Measurements from ENCODE around the gene PAPPA.

The PAPPA gene

DNA sequence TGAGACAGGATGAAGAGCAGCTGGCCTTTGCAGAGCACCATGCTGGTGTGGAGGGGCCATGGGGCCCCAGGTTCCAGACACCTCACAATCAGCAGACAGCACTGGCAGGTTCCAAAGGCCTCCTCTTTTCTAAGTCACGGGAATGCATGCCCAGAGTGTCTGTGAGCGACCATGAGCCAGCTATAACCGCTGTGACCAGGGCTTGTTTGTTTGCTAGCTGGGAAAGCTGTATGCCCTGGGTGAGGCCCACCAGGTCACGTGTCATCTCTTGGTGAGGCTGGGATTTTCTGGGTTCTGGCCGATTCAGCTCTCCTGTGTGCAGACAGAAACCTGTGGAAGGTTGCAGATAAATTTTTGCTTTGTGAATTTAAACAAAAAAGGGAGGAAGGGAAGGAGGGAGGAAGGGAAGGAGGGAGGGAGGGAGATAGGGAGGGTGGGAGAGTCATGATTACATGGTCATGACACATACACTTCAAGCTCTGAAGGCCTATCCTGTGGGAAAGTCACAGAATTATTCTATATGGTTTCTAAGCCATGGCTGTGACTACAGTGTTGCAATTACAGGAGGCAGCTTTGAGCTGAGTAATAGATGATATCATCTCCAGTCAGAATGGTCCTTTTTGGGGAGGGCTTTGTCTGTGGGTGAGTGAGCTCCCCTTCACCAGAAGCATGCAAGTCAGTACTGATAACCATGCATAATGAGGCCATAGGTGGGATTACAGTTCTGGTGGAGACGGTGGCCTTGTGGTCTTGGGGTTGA lies 37.2 kb downstream of the PAPPA start:
- no peak for DNase-seq

- DNase-seq = no peak
Observed at GRCh38 chr9:116191576-116192415, 38.2 kb downstream of the PAPPA start.

DNA sequence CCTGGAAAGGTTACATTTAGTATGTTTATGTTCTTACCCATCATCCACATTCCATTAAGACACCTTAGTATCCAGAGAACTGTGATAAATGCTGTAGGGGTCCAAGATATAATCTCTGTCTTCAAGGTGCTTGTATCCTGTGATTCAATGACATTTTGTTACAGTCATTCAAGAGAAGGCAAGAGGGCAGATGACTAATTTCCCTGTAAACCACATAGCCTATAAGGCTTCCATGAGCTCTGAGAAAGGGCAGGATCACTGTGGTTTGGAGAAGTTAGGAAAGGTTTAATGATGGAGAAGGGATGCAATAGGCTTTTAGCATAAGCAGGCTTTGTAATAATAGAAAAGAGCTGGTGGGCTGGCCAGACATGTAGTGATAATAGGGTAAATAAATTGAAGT lies 40.0 kb downstream of the PAPPA start:
- no peak for DNase-seq

GRCh38 chr9:116196806-116197205 lies 43.2 kb downstream of the PAPPA start:
- DNase-seq = no peak

GRCh38 chr9:116198344-116198743 lies 44.8 kb downstream of the PAPPA start:
- no peak for DNase-seq

DNA sequence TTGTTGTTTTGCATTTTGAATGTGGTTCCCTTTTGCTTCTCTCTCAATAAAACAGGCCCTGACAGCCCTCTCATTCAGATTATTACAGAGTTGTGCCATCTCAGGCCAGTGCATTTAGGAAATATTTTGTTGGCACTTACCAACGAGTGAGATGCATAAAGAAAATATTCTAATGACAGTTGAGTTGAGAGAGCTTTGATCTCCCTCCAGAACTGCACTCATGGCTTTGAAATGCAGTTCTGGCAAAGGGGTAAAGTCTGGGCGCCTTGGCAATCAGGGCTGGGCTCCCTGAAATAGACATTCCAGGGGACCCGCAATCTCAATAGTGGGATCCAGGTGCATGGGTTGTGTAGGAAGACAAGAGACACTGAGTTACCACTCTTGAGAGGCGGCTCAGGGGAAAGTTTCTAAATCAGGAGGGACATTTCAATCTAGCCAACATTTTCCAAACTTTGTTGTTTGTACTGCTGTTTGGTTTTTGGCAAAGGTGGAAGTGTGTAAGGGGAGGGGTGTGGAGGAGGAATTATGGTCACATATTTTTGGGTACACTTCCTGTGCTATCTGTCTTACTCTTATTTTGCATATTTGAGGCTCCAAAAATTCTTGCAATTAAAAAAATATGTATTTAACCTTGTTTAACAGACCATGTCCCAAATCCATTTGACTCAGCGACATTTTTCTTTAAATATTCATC lies 48.8 kb downstream of the PAPPA start:
- no peak for DNase-seq

- DNase-seq = no peak
Observed at GRCh38 chr9:116204252-116204882, 50.8 kb downstream of the PAPPA start.

DNA sequence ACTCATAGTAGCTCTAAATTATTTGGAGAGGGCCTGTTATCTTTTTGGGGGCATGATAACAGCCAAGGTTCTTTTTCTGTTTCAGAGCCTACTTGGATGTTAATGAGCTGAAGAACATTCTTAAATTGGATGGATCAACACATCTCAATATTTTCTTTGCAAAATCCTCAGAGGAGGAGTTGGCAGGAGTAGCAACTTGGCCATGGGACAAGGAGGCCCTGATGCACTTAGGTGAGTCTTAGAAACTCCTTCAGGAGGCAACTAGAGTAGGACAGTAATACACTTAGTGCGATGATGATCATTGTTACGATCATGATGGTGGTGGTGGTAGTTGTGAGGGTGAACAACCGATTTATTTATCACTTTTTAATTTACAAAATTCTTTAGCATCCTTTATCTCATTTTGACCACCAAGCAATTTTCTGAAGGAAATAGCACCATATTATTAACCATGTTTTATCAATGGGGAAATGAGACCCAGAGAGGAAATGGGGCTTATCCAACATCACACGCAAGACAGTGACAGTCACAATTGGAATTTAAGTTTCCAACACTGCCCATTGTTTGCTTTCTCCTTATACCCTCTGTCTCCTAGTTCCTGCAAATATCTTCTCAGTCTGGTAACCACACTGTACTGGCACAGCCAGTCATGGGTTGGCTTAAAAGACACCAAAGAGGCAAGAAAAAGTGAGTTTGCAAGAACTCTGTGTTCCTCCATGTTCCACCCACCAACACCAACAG lies 54.0 kb downstream of the PAPPA start:
- DNase-seq = no peak

DNA sequence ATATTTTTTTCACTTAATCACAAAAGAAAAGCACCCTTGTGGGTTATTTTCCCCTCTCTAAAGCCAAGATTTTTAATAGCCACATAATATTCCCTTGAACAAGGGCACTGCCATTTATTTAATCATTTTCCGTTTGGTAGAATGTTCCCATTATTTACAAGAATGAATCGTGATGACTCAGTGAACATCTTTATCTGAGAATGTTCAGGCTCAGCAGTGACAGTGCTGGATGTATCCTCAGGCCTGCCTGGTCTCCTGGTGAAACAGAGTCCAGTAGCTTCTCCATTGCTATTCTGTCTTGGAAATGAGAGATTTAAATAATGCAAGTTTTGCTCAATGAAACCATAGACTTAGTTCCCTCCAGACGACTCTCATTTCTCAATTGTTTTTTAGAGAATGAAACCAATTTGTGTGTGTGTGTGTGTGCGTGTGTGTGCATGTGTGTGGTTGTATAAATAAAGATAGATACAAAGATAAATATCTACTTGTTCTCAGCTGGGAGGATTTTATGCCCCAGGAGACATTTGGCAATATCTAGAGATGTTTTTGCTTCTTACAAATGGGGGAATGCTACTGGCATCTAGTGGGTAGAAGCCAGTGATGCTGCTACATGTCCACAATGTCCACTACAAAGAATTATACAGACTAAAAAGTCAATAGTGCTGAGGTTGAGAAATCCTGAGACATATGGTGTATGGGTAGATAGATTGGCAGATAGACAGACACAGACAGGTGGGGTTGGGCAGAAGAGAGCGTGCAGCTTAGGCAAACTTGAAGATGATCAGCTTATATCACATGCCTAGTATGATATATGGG lies 55.0 kb downstream of the PAPPA start:
- no peak for DNase-seq

DNA sequence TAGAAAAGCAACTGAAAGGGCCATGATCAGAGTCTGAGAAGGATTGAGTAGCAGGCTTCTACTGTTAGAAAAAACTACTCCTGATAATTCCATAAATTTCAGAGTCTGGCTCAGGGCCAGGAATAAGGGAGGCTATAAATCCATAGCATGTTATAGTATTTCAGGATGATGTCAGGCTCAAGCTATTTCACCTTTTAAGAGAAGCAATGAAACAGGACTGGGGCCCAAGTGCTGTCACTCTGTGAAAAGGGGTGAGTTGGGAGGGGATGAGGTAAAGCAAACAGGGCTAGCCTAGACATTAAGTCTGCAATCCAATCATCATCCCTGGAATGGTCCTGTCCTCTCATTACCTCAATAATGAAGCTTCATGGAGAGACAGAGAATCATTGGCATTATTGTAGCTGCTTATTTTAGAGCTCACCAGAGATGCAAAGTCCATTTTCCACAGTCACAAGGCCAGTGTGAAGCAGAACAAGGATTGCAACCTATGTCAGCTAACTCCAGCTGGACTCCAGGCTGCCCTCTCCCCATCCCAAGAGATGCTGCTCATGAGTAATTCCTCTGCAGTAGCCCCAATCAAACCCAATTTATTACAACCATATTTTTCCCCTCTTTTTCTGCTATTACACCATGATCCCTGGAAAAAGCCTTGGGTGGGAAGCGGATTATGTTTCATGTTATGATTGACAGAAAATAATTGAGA lies 56.0 kb downstream of the PAPPA start:
- DNase-seq = no peak

DNA sequence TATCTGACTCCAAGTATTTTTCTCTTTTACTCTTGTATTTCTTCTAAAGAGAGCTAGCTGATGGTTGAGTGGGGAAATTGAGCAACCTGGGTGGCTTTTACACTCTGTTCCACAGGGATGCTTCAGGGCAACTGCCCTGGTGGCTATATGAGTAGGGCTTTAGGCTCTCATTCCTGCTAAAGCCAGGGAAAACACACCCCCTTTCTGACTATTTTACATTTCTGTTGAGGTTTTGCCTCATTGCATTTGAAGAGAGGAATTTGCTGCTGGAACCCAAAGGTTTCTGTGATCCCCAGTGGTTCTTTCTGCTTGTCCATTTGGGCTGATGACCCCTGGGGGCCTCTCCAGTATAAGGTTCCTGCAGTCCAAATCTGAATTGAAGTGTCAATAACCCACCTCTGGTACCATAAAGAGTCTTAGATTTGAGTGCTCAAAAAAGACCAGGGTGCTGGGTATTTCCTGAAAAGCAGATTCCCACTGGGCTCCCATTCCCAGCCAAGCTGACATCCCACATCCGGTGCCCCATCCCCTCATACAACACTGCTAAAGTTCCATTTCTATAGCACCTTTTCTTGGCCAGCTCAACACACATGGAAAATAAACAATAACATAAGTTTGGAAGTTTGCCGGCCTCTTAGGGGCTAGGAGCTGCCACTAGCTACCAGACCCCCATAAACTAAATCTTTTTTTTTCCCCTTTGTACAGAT lies 59.5 kb downstream of the PAPPA start:
- no peak for DNase-seq

- no peak for DNase-seq
Observed at GRCh38 chr9:116213693-116214047, 60.1 kb downstream of the PAPPA start.

DNA sequence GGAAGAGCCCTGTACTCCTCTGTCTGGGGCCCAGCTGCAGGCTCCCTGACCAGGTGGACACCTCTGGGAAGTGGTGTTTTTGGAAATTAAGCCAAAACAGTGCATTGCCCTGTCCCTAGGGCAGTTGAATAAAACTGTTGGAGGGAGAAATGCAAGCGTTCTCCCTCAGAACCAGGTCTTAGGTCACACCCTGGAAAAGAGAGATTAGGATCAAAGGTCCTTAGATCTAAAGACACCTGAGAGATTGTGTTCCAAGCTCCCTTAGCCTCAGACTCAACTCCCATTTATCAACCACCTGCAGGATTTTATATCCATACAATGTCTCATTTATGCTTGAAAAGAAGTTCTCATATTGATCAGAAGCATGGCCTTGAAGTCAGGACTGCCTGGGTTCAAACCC lies 64.8 kb downstream of the PAPPA start:
- DNase-seq = no peak

DNA sequence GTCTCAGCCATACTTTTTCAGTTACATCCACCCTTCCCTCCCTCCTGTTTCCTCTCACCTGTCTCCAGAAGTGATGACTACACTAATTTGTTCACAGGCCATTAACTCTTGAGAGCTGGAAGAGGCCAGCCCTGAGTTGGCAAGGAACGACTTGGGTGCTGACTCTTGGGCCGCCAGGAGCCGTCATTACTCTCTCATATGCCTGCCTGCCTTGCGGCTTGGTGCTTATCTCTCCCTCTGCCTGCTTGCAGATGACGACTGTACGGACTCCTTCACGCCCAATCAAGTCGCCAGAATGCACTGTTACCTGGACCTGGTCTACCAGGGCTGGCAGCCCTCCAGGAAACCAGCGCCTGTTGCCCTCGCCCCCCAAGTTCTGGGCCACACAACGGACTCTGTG lies 66.1 kb downstream of the PAPPA start:
- no peak for DNase-seq

- no peak for DNase-seq
Observed at GRCh38 chr9:116223926-116224325, 70.3 kb downstream of the PAPPA start.

DNA sequence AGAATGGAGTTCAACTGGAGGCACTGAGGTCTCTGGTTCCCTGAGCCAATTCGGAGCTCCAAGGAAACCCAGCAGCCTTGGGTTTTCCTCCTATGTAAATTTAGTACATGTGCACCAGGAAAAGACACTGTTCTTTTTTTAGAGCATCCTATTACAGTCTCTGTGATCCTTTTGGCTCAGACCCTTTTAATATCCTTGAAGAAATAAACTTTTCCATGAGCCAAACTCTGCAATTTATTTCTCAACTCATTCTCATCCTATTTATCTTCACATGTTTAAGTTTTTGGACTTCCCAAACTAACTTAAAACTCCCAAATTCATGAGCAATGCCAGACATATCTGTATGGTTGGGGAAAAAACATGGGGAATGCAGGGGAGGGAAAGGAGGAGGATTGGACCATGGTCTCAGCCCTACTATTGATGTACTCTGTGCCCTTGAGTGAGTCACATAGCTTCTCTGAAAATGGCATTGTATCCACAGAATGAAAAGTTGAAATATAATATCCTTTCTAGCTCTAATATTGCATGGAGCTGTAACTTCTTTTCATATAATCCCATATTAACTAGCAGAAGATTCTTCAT lies 76.6 kb downstream of the PAPPA start:
- no peak for DNase-seq

DNA sequence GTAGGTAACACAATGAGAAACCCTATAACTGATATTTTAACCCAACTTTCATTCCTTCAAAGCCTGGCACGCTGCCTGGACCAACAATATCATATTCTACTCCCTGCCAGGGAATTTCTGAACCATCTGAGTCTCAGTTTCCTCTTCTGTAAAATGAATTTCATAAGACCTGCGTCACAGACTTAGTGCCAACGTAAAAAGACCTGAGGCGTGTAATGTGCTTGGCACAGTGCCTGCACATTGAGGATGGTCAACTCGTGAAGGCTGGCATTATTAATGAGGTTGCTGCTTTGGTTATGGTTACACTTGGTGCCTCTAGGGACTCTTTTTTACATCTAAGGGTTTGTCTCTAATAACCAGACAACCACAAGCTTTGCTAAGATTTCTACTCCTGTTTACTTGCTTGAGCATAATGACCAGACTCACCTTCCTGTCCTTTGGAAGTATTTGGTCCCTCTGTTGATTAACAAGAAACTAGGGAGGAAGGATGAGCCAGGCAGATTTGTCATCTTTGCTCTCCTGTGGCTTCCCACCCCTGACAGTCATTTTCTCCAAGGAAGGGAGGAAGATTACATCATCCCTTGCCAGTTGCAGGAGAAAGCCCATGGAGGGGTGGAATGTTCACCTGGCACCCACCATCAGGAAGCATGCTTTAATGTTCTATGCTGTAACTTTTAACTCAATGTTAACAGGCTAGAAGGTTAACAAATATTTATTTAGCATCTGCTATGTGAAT lies 79.0 kb downstream of the PAPPA start:
- no peak for DNase-seq

GRCh38 chr9:116233160-116233530 lies 79.6 kb downstream of the PAPPA start:
- no peak for DNase-seq

DNA sequence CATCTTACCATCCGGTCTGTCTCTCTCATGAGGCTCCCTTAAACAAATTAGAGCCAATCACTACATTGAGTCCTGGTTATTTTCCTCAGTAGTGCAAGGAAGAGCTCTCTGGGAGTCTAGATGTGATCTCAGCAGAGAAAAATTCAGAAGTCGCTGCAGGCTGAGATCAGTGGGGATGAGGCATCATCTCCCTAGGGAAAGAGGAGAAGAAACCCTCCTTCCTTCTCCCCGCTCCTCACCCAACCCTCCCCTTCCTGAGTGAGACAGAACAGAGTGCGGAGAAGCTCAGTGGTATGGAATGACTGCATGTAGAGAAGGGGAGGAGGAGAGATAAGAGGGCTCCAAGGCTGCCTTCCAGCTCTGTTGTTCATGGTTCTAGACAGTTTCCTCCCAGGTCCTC lies 80.5 kb downstream of the PAPPA start:
- no peak for DNase-seq
